Endothelial cell of umbilical vein (primary cell): ENCODE measurements around the gene NSD1. TPM values are rescaled to one million over a fixed set of nuclear protein-coding genes. Genes with fewer than 3 reads are reported as not detected.

ENCODE experiments used
- BruUV-seq: library from RNA; stranded (reverse); fragments of 400-500 nt; replicated peaks from 2 replicates; lab custom pipeline; 2021; lab: Mats Ljungman, UMichigan
- CTCF ChIA-PET: fragments of 300-600, 350-600 bp; sonication (Branson Sonifier 250); formaldehyde crosslinking; loops from one replicate; lab custom pipeline; 2021; ENCODE audit warnings: antibody characterized with exemption, inconsistent platforms; lab: Charles Lee
- POLR2A ChIA-PET: fragments of 300-600, 350-600 bp; sonication (Branson Sonifier 250); formaldehyde crosslinking; loops from one replicate; lab custom pipeline; 2021; ENCODE audit warnings: antibody characterized with exemption, inconsistent platforms; lab: Charles Lee
- DNase-seq: peaks from one replicate; pipeline ENCODE4 v3.0.0-alpha.2; 2011; ENCODE audit warnings: low read depth, low spot score
- FAIRE-seq: peaks from 2 replicates; lab custom pipeline; 2011; peaks lifted over from hg19 to GRCh38; lab: Jason Lieb, UNC
- H2AFZ ChIP-seq: 2 replicates; pipeline ENCODE4 v1.6.0; 2012; ENCODE audit warnings: low read depth, low read length, control low read depth, inconsistent platforms
- H3K27ac ChIP-seq: 2 replicates; pipeline ENCODE4 v1.5.1; 2011; ENCODE audit warnings: low read depth, mild to moderate bottlenecking, control low read depth, low read length, moderate library complexity; ENCODE audit not compliant: insufficient read depth
- H3K27me3 ChIP-seq, 2 experiments: 2 replicates each; pipeline versions ENCODE4 v1.6.0 to v1.6.1; 2011; ENCODE audit warnings: low read length in 2 of 2, mixed read lengths in 1 of 2; ENCODE audit not compliant: control insufficient read depth in 2 of 2, insufficient read depth in 2 of 2
- H3K36me3 ChIP-seq, 2 experiments: 2 replicates in 1 of 2; 3 replicates in 1 of 2; pipeline ENCODE4 v1.5.1; 2011; ENCODE audit warnings: low read length in 2 of 2, mild to moderate bottlenecking in 1 of 2, moderate library complexity in 1 of 2; ENCODE audit not compliant: control insufficient read depth in 2 of 2, insufficient read depth in 2 of 2; ENCODE audit errors: extremely low read depth in 1 of 2
- H3K4me1 ChIP-seq: 3 replicates; pipeline ENCODE4 v1.5.1; 2011; ENCODE audit warnings: mild to moderate bottlenecking, low read length; ENCODE audit not compliant: control insufficient read depth, insufficient read depth; ENCODE audit errors: extremely low read depth
- H3K4me2 ChIP-seq: 2 replicates; pipeline ENCODE4 v1.6.1; 2011; ENCODE audit warnings: low read length, control low read depth, mixed read lengths; ENCODE audit not compliant: insufficient read depth
- H3K4me3 ChIP-seq, 3 experiments: fragments of 200-600 bp in 1 of 3; sonication (generic), shearing (Covaris generic) in 1 of 3; replicated peaks in 1 of 3; 2 replicates each; pipeline ENCODE4 v1.5.1; 2011 to 2016; ENCODE audit warnings: control low read depth in 3 of 3, low read length in 3 of 3, mild to moderate bottlenecking in 2 of 3, inconsistent platforms in 1 of 3, low read depth in 1 of 3, moderate library complexity in 1 of 3; ENCODE audit not compliant: insufficient read depth in 1 of 3
- H3K79me2 ChIP-seq: 2 replicates; pipeline ENCODE4 v1.6.0; 2012; ENCODE audit warnings: low read length, inconsistent platforms; ENCODE audit not compliant: control insufficient read depth, insufficient read depth
- H3K9ac ChIP-seq: replicated peaks from 2 replicates; pipeline ENCODE3; 2011; ENCODE audit warnings: low read length, control low read depth; ENCODE audit not compliant: insufficient read depth; ENCODE audit errors: extremely low read depth
- H3K9me1 ChIP-seq: replicated peaks from 3 replicates; pipeline ENCODE4 v1.6.0; 2011; ENCODE audit warnings: mild to moderate bottlenecking, low read length; ENCODE audit not compliant: control insufficient read depth, insufficient read depth; ENCODE audit errors: extremely low read depth
- H3K9me3 ChIP-seq: replicated peaks from 2 replicates; pipeline ENCODE4 v1.5.1; 2012; ENCODE audit warnings: low read length, inconsistent platforms; ENCODE audit not compliant: control insufficient read depth, insufficient read depth
- H4K20me1 ChIP-seq: replicated peaks from 2 replicates; pipeline ENCODE3; 2011; ENCODE audit warnings: mild to moderate bottlenecking, low read length; ENCODE audit not compliant: control insufficient read depth, insufficient read depth; ENCODE audit errors: extremely low read depth
- EZH2 ChIP-seq: IDR thresholded peaks from 2 replicates; pipeline ENCODE4 v1.6.1; 2012; ENCODE audit warnings: borderline replicate concordance, low read depth, mild to moderate bottlenecking, moderate library complexity, low read length, inconsistent platforms; ENCODE audit not compliant: severe bottlenecking
- FOS ChIP-seq: IDR thresholded peaks from 2 replicates; pipeline ENCODE4 v1.6.1; 2011; ENCODE audit warnings: mild to moderate bottlenecking, low read length, moderate library complexity, borderline replicate concordance; ENCODE audit not compliant: insufficient read depth
- GATA2 ChIP-seq: IDR thresholded peaks from 2 replicates; pipeline ENCODE4 v1.7.0; 2011; ENCODE audit warnings: low read depth, mild to moderate bottlenecking, moderate library complexity, mixed read lengths, low read length; ENCODE audit not compliant: insufficient read length, insufficient read depth
- JUN ChIP-seq: IDR thresholded peaks from 2 replicates; pipeline ENCODE4 v1.6.1; 2011; ENCODE audit warnings: borderline replicate concordance, low read depth; ENCODE audit not compliant: insufficient read length, insufficient read depth
- MYC ChIP-seq: IDR thresholded peaks from one replicate; pipeline ENCODE4 v1.6.1; 2011; ENCODE audit warnings: mild to moderate bottlenecking, low read depth, low read length
- POLR2A ChIP-seq: IDR thresholded peaks from 2 replicates; pipeline ENCODE4 v1.6.1; 2012; ENCODE audit warnings: low read depth, mild to moderate bottlenecking, control low read depth, low read length
- POLR2AphosphoS5 ChIP-seq: IDR thresholded peaks from 2 replicates; pipeline ENCODE4 v1.6.1; 2012; ENCODE audit warnings: low read depth, mild to moderate bottlenecking, control low read depth, low read length, moderate library complexity; ENCODE audit not compliant: insufficient read depth
- dilution Hi-C: fragments of 300-500 bp; cut with MboI; formaldehyde crosslinking; loops from one replicate; pipeline ENCODE4 v1.15.0; 2019; ENCODE audit warnings: low sequenced_read_pairs; ENCODE audit not compliant: extremely low pct_ligation_motif_present
- intact Hi-C: fragments of 100-400 bp; cut with micrococcal nuclease; formaldehyde crosslinking; loops from one replicate; pipeline ENCODE4 v1.10.0; 2022
- polyA plus RNA-seq, 4 experiments: library from polyadenylated mRNA; depleted of rRNA in 3 of 4; stranded (reverse) in 3 of 4; unstranded in 1 of 4; fragments of >200 nt; gene quantifications; 2 replicates each; pipeline versions ENCODE4 v1.2.1 to v1.2.3, GENCODE V29; 2011 to 2012; ENCODE audit warnings: missing spikeins in 1 of 4
- total RNA-seq: library from RNA; stranded (reverse); gene quantifications from 2 replicates; pipeline ENCODE4 v1.2.3, GENCODE V29; 2021
- TF ChIP-seq, protein P1 (sequence below): IDR thresholded peaks from 2 replicates; pipeline ENCODE4 v1.6.1; 2011; ENCODE audit not compliant: insufficient read depth, insufficient read length
- TF ChIP-seq, protein P2 (sequence below), 2 donors: IDR thresholded peaks; 1 replicate in 1 of 2; 2 replicates in 1 of 2; pipeline ENCODE4 v1.5.1; 2011; ENCODE audit warnings: low read length in 2 of 2, mild to moderate bottlenecking in 2 of 2, moderate library complexity in 2 of 2, control low read depth in 1 of 2, inconsistent platforms in 1 of 2, low read depth in 1 of 2; ENCODE audit not compliant: insufficient read depth in 1 of 2; ENCODE audit errors: extremely low read depth in 1 of 2

NSD1 gene
- total and polyA plus RNA-seq, 2 donors (not counting 3 experiments of a cell fraction or from before 2014, with no cell fraction given), result 14.4 to 90.4 TPM

DNA sequence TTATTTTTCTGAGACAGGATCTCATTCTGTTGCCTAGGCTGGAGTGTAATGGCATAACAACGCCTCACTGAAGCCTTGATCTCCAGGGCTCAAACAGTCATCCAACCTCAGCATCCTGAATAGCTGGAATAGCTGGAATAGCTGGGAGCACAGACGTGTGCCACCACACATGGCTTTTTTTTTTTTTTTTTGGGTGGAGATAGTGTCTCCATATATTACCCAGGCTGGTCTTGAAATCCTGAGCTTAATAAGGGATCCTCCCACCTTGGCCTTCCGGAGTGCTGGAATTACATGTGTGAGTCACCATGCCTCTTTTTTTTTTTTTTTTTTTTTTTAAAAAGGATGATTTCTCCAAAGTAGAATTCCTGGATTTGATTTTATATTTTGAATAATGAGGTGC is 60.7 kb downstream of the NSD1 start:
- Histone ChIP-seq H3K27ac (peak overlapping the region; percentile 90), H3K9me3 (no peaks in the 10 kb centered on the region), H3K36me3 (peaks cover 2 to 3% of the 10 kb centered on the region in 2 experiments), H3K27me3 (no peaks in the 10 kb centered on the region), H3K4me3 (no peak overlapping the region), H3K4me1 (peaks cover 24% of the 10 kb centered on the region), H2AFZ (no peak overlapping the region), H3K79me2 (peaks cover 24% of the 10 kb centered on the region), H4K20me1 (no peaks in the 10 kb centered on the region), H3K9me1 (no peaks in the 10 kb centered on the region), H3K4me2 (no peak overlapping the region), H3K9ac (peak overlapping the region; percentile 45)
- DNase-seq, result peak; percentile 79
- FAIRE-seq, result peak; percentile 77
- ChIA-PET POLR2A (interaction anchor here (0.5 to 0.7 kb wide), 7 partner anchors 16 to 303 kb away, joined by 3 to 12 read pairs (median 8); partner anchors contain the start of gene PDLIM7), CTCF (interaction anchor here (0.7 to 2.7 kb wide), 8 partner anchors 10 to 107 kb away, joined by 3 to 7 read pairs (median 4); partner anchors contain the start of gene FGFR4)
- dilution Hi-C loops, result no loop called here
- intact Hi-C loops, result loop anchor here (2.0 kb wide), 1 partner anchor 59 kb away; no protein-coding TSS in a partner anchor
- BruUV-seq, result no TSS peak
- TF ChIP-seq EZH2 (no peak), POLR2AphosphoS5 (peak; percentile 28), MYC (no peak), POLR2A (no peak), JUN (peak; percentile 49), GATA2 (no peak), FOS (peak; percentile 77)
- TF ChIP-seq, protein P1, sequence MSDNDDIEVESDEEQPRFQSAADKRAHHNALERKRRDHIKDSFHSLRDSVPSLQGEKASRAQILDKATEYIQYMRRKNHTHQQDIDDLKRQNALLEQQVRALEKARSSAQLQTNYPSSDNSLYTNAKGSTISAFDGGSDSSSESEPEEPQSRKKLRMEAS, result no peak
- TF ChIP-seq, protein P2, sequence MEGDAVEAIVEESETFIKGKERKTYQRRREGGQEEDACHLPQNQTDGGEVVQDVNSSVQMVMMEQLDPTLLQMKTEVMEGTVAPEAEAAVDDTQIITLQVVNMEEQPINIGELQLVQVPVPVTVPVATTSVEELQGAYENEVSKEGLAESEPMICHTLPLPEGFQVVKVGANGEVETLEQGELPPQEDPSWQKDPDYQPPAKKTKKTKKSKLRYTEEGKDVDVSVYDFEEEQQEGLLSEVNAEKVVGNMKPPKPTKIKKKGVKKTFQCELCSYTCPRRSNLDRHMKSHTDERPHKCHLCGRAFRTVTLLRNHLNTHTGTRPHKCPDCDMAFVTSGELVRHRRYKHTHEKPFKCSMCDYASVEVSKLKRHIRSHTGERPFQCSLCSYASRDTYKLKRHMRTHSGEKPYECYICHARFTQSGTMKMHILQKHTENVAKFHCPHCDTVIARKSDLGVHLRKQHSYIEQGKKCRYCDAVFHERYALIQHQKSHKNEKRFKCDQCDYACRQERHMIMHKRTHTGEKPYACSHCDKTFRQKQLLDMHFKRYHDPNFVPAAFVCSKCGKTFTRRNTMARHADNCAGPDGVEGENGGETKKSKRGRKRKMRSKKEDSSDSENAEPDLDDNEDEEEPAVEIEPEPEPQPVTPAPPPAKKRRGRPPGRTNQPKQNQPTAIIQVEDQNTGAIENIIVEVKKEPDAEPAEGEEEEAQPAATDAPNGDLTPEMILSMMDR (IDR thresholded peaks at IDR 0.05; ENCODE audit: extremely low read depth in 1 of 2, insufficient read depth in 1 of 2, low read depth in 1 of 2, low read length in 2 of 2), result no peak
